ENCODE measurements around the gene CDCA8. TPM values are rescaled to one million over a fixed set of nuclear protein-coding genes. Genes with fewer than 3 reads are reported as not detected.

CDCA8 gene
- 10 to 100 TPM; 14.9 to 44.5 TPM for total RNA-seq

DNA sequence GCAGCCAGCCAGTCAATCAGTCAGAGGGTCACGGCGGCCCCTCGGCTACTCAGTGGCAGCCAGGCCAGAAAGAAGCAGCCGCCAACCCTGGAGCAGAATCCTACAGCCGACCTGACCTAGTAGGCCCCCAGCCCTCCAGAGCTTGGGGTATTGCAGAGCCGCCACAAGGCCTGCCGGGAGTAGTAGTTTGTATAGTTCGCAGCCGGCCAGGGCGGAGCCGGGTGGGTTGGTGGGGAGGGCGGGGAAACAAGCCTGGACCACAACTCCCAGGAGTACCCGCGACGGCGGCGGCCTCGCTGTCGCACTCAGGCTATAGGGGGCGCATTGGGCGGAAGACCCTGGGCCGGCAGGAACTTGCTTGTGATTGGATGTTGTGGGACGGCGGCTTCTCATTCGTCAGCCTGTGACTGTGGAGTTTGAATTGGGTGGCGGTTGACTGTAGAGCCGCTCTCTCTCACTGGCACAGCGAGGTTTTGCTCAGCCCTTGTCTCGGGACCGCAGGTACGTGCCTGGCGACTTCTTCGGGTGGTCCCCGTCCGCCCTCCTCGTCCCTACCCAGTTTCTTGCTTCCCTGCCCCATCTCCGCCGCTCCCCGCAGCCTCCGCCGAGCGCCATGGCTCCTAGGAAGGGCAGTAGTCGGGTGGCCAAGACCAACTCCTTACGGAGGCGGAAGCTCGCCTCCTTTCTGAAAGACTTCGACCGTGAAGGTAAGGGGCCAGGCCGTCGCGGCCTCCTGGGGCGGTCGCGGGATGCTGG, at the start of gene CDCA8:
Gene CDCA8 (plus strand): TSS at position 439 of the 756 bp plus-strand sequence. CDS start 175 bp downstream, at position 614.
- peaks cover 25% of the 10 kb centered on the region for H3K4me1 ChIP-seq
- TF ChIP-seq, protein P1, sequence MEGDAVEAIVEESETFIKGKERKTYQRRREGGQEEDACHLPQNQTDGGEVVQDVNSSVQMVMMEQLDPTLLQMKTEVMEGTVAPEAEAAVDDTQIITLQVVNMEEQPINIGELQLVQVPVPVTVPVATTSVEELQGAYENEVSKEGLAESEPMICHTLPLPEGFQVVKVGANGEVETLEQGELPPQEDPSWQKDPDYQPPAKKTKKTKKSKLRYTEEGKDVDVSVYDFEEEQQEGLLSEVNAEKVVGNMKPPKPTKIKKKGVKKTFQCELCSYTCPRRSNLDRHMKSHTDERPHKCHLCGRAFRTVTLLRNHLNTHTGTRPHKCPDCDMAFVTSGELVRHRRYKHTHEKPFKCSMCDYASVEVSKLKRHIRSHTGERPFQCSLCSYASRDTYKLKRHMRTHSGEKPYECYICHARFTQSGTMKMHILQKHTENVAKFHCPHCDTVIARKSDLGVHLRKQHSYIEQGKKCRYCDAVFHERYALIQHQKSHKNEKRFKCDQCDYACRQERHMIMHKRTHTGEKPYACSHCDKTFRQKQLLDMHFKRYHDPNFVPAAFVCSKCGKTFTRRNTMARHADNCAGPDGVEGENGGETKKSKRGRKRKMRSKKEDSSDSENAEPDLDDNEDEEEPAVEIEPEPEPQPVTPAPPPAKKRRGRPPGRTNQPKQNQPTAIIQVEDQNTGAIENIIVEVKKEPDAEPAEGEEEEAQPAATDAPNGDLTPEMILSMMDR (IDR thresholded peaks at IDR 0.05) = peak; percentile 54
- H3K27me3 ChIP-seq = no peaks in the 10 kb centered on the region
- DNase-seq = peak; percentile 99
- peak within 1 kb of the TSS; percentile 81 to 84 for H3K9ac ChIP-seq (ENCODE audit: low read depth in 2 of 2, low read length in 2 of 2)
- intact Hi-C loops (cut with DNase I) = loop anchor here (5.0 kb wide), 2 partner anchors 120 to 170 kb away; no protein-coding TSS in a partner anchor
- no peaks in the 10 kb centered on the region for H3K9me3 ChIP-seq
- peak within 1 kb of the TSS; percentile 63 for H3K27ac ChIP-seq
- H3K4me3 ChIP-seq = peak within 1 kb of the TSS; percentile 91
- H3K36me3 ChIP-seq = no peaks in the 10 kb centered on the region

DNA sequence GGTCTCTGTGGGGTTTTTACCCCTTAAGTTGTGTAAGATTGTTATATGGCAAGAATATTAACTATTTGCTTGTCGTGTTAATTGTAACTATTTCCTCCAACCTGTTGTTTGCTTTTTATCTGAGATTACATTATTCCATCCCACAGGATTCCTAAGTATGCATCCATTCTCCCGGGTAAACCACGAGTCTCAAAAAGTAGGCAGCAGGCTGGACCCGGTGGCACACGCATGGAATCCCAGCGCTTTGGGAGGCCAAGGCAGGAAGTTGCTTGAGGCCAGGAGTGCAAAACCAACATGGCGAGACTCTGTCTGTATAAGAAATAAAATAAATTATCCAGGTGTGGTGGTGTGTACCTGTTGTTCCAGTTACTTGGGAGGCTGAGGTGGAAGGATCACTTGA, 45.0 kb upstream of the CDCA8 start:
- Histone ChIP-seq H3K27ac (no peak overlapping the region), H3K36me3 (no peaks in the 10 kb centered on the region), H3K27me3 (no peaks in the 10 kb centered on the region), H3K4me3 (no peak overlapping the region), H3K9ac (ENCODE audit: low read depth in 2 of 2, low read length in 2 of 2) (no peak overlapping the region), H3K4me1 (no peaks in the 10 kb centered on the region), H3K9me3 (no peaks in the 10 kb centered on the region)
- DNase-seq = no peak
- intact Hi-C loops (cut with DNase I) = no loop called here
- TF ChIP-seq, protein P1 (IDR thresholded peaks at IDR 0.05) = no peak

DNA sequence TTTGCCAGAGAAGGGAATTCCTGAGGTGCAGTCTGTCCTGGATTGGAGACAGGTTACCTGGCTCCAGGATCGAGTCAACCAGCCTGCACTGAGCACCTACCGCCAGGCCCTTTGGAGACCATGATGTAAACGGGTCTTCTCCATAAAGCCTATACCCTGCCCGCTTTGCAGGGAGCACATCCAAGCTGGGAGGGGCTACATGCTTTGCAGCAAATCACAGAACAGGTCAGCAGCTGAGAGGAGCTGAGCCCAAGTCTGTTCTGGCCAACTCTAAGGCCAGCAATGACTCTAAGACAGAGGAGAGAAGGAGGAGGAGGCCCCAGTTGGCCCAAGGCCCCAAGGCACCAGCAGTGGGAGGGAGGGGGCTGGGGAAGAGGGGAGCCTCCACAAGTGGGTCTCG, 42.1 kb upstream of the CDCA8 start:
- no peaks in the 10 kb centered on the region for H3K4me1 ChIP-seq
- no peak overlapping the region for H3K4me3 ChIP-seq
- DNase-seq = no peak
- no peak overlapping the region for H3K27ac ChIP-seq
- TF ChIP-seq, protein P1 (IDR thresholded peaks at IDR 0.05) = no peak
- no peak overlapping the region for H3K9ac ChIP-seq (ENCODE audit: low read depth in 2 of 2, low read length in 2 of 2)
- no peaks in the 10 kb centered on the region for H3K9me3 ChIP-seq
- H3K36me3 ChIP-seq = no peaks in the 10 kb centered on the region
- no peaks in the 10 kb centered on the region for H3K27me3 ChIP-seq
- intact Hi-C loops (cut with DNase I) = no loop called here

DNA sequence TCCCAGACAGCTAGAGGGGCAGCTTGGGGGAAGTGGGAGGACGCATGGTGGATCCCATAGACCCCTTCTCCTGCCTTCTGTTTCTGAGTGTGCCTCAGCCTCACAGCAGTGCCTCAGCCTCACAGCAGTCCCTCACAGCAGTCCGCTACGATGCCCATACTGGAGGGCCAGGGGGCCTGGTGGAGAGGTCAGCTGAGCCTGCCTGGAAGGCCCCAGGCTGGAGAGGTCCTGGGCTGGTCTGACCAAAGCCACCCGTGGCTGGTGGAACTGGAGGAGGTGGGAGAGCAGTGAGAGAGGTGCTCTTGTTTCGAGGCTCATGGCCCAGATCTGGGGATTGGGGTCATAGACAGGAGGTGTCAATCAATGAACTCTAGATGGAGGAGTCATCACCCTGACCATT, 41.6 kb upstream of the CDCA8 start:
- H3K9ac ChIP-seq (ENCODE audit: low read depth in 2 of 2, low read length in 2 of 2) = no peak overlapping the region
- no peaks in the 10 kb centered on the region for H3K36me3 ChIP-seq
- no peak overlapping the region for H3K4me3 ChIP-seq
- no peaks in the 10 kb centered on the region for H3K27me3 ChIP-seq
- no peak overlapping the region for H3K27ac ChIP-seq
- TF ChIP-seq, protein P1 (IDR thresholded peaks at IDR 0.05) = no peak
- intact Hi-C loops (cut with DNase I) = no loop called here
- no peaks in the 10 kb centered on the region for H3K9me3 ChIP-seq
- DNase-seq = no peak
- H3K4me1 ChIP-seq = no peaks in the 10 kb centered on the region

GRCh38 chr1:37651803-37652202, 40.5 kb upstream of the CDCA8 start:
- intact Hi-C loops (cut with DNase I) = no loop called here
- Histone ChIP-seq H3K36me3 (no peaks in the 10 kb centered on the region), H3K9ac (ENCODE audit: low read depth in 2 of 2, low read length in 2 of 2) (no peak overlapping the region), H3K4me3 (no peak overlapping the region), H3K9me3 (no peaks in the 10 kb centered on the region), H3K27me3 (no peaks in the 10 kb centered on the region), H3K4me1 (no peaks in the 10 kb centered on the region), H3K27ac (no peak overlapping the region)
- no peak for DNase-seq
- TF ChIP-seq, protein P1 (IDR thresholded peaks at IDR 0.05) = no peak
